B cell (primary cell): Measurements from ENCODE around the gene PDK4. TPM values are rescaled to one million over a fixed set of nuclear protein-coding genes. Genes with fewer than 3 reads are reported as not detected.
A peak's percentile ranks its signal among the peaks of the same experiment; 100 is the strongest.

Experiments
- ATAC-seq: fragments of 200-7000 bp; cut with Tn5 transposase; one replicate; pipeline ENCODE4 v1.10.0; 2021; ENCODE audit warnings: low read depth, mild to moderate bottlenecking, moderate number of reproducible peaks, moderate library complexity
- CTCF ChIA-PET: fragments of 350-600 bp; sonication (Branson Sonifier 250); formaldehyde crosslinking; loops from one replicate; lab custom pipeline; 2021; ENCODE audit warnings: antibody characterized with exemption, inconsistent platforms; lab: Charles Lee
- POLR2A ChIA-PET: fragments of 350-600 bp; sonication (Branson Sonifier 250); formaldehyde crosslinking; loops from one replicate; lab custom pipeline; 2021; ENCODE audit warnings: antibody characterized with exemption; lab: Charles Lee
- DNase-seq: peaks from one replicate; pipeline ENCODE4 v3.0.0; 2013
- H2AFZ ChIP-seq: 2 replicates; pipeline ENCODE4 v1.6.1; 2012; ENCODE audit warnings: mild to moderate bottlenecking, low read depth, low read length; ENCODE audit not compliant: insufficient read depth, poor library complexity, severe bottlenecking
- H3K27ac ChIP-seq, 2 donors: 1 replicate in 1 of 2; 2 replicates in 1 of 2; pipeline ENCODE4 v1.5.1; 2012 to 2013; ENCODE audit warnings: low read length in 2 of 2, mild to moderate bottlenecking in 2 of 2, moderate library complexity in 1 of 2
- H3K27me3 ChIP-seq, 4 experiments: fragments of 200-600 bp in 1 of 4; sonication (generic) in 1 of 4; replicated peaks in 1 of 4; 1 replicate in 2 of 4; 2 replicates in 2 of 4; pipeline versions ENCODE4 v1.6.1 to v1.7.0; 2013 to 2016; ENCODE audit warnings: low read length in 3 of 4, mild to moderate bottlenecking in 2 of 4, mixed read lengths in 1 of 4, moderate library complexity in 1 of 4; ENCODE audit not compliant: insufficient read depth in 4 of 4, control insufficient read depth in 3 of 4; ENCODE audit errors: control extremely low read depth in 1 of 4
- H3K36me3 ChIP-seq, 2 experiments: replicated peaks in 1 of 2; 1 replicate in 1 of 2; 2 replicates in 1 of 2; pipeline versions ENCODE4 v1.6.1 to v1.7.1; 2013; ENCODE audit warnings: low read length in 1 of 2; ENCODE audit not compliant: insufficient read depth in 2 of 2, control insufficient read depth in 1 of 2; ENCODE audit errors: control extremely low read depth in 1 of 2, extremely low read depth in 1 of 2
- H3K4me1 ChIP-seq, 2 donors: fragments of 200-600 bp in 1 of 2; sonication (generic) in 1 of 2; 1 replicate in 1 of 2; 2 replicates in 1 of 2; pipeline versions ENCODE4 v1.5.1 to v1.6.1; 2013 to 2017; ENCODE audit warnings: low read length in 2 of 2; ENCODE audit not compliant: control insufficient read depth in 2 of 2, insufficient read depth in 2 of 2
- H3K4me2 ChIP-seq: replicated peaks from 2 replicates; pipeline ENCODE3; 2012; ENCODE audit warnings: mild to moderate bottlenecking, low read depth, low read length; ENCODE audit not compliant: poor library complexity, severe bottlenecking
- H3K4me3 ChIP-seq, 5 experiments: fragments of 200-600 bp in 1 of 5; sonication (generic) in 1 of 5; 1 replicate in 3 of 5; 2 replicates in 2 of 5; pipeline versions ENCODE4 v1.5.1 to v1.7.0; 2011 to 2016; ENCODE audit warnings: low read length in 4 of 5, mild to moderate bottlenecking in 4 of 5, low read depth in 2 of 5, control low read depth in 1 of 5, moderate library complexity in 1 of 5; ENCODE audit not compliant: insufficient read depth in 1 of 5; ENCODE audit errors: control extremely low read depth in 1 of 5, extremely low read depth in 1 of 5
- H3K79me2 ChIP-seq: fragments of 200-600 bp; sonication (generic); one replicate; pipeline ENCODE4 v1.6.0; 2016; ENCODE audit warnings: low read length; ENCODE audit not compliant: control insufficient read depth, insufficient read depth
- H3K9ac ChIP-seq: fragments of 200-600 bp; sonication (generic); 2 replicates; pipeline ENCODE4 v1.6.1; 2017; ENCODE audit warnings: mild to moderate bottlenecking, low read length, moderate library complexity
- H3K9me3 ChIP-seq, 3 donors: one replicate each; pipeline versions ENCODE4 v1.6.1 to v1.7.1; 2013; ENCODE audit warnings: low read length in 2 of 3; ENCODE audit not compliant: control insufficient read depth in 2 of 3, insufficient read depth in 1 of 3; ENCODE audit errors: control extremely low read depth in 1 of 3
- H4K20me1 ChIP-seq: 2 replicates; pipeline ENCODE4 v1.6.0; 2012; ENCODE audit warnings: mild to moderate bottlenecking, low read length; ENCODE audit not compliant: insufficient read depth, control insufficient read depth, poor library complexity, severe bottlenecking
- H3K27ac Mint-ChIP-seq: one replicate; pipeline ENCODE4 v1.8.0; 2021; ENCODE audit warnings: mixed read lengths
- H3K27me3 Mint-ChIP-seq: one replicate; pipeline ENCODE4 v1.8.0; 2021; ENCODE audit warnings: mixed read lengths
- H3K4me1 Mint-ChIP-seq: one replicate; pipeline ENCODE4 v1.8.0; 2021; ENCODE audit warnings: mixed read lengths
- H3K4me3 Mint-ChIP-seq: one replicate; pipeline ENCODE4 v1.8.0; 2021; ENCODE audit warnings: mixed read lengths
- H3K9me3 Mint-ChIP-seq: one replicate; pipeline ENCODE4 v1.8.0; 2022; ENCODE audit warnings: mixed read lengths; ENCODE audit not compliant: insufficient read depth
- CTCF ChIP-seq: fragments of 200-600 bp; IDR thresholded peaks from one replicate; pipeline ENCODE4 v1.8.0; 2022; ENCODE audit warnings: antibody characterized with exemption, mild to moderate bottlenecking
- EZH2 ChIP-seq: IDR thresholded peaks from 2 replicates; pipeline ENCODE4 v1.6.1; 2012; ENCODE audit warnings: borderline replicate concordance, low read depth, mild to moderate bottlenecking, moderate library complexity, low read length; ENCODE audit not compliant: insufficient read depth, poor library complexity, severe bottlenecking
- WGBS: methylation state at CpG from one replicate; pipeline ENCODE4 v1.1.5; 2013; ENCODE audit warnings: missing lambda C conversion rate; ENCODE audit not compliant: insufficient coverage; 5-methylcytosine and 5-hydroxymethylcytosine counted together
- intact Hi-C: fragments of 100-400 bp; cut with micrococcal nuclease; formaldehyde crosslinking; loops from one replicate; pipeline ENCODE4 v1.10.0; 2022
- polyA plus RNA-seq: library from polyadenylated mRNA; depleted of rRNA; stranded (reverse); fragments of >200 nt; gene quantifications from 2 replicates; pipeline ENCODE4 v1.2.3, GENCODE V29; 2012
- total RNA-seq, 2 donors: library from RNA; stranded (reverse); fragments of 120-200 nt in 1 of 2; gene quantifications; 1 replicate in 1 of 2; 2 replicates in 1 of 2; pipeline versions ENCODE4 v1.2.3 to v1.2.4, GENCODE V29; 2013 to 2022

Gene PDK4
- total and polyA plus RNA-seq, 2 donors (not counting 1 experiment from before 2014, with no cell fraction given) = 0.54 to 6.8 TPM

GRCh38 chr7:95590387-95591248 lies 5.7 kb downstream of the PDK4 start:
- no peak overlapping the region for H3K27ac ChIP-seq

More at GRCh38 chr7:95590387-95591248, 5.7 kb downstream of the PDK4 start:
- ChIA-PET CTCF (no interaction called here), POLR2A (no interaction called here)
- Histone ChIP-seq H2AFZ (peak overlapping the region; percentile 29), H3K4me1 (peaks cover under 1 to 4% of the 10 kb centered on the region in 2 donors), H3K4me3 (no peak overlapping the region), H3K27me3 (no peaks in the 10 kb centered on the region), H3K4me2 (no peak overlapping the region), H3K9me3 (no peaks in the 10 kb centered on the region), H4K20me1 (no peaks in the 10 kb centered on the region), H3K9ac (no peak overlapping the region), H3K79me2 (no peaks in the 10 kb centered on the region), H3K36me3 (no peaks in the 10 kb centered on the region)
- no peak for DNase-seq
- no peak overlapping the region for H3K4me3 Mint-ChIP-seq
- H3K9me3 Mint-ChIP-seq = no peaks in the 10 kb centered on the region
- peaks cover 3% of the 10 kb centered on the region for H3K27me3 Mint-ChIP-seq
- peaks cover 17% of the 10 kb centered on the region for H3K4me1 Mint-ChIP-seq
- intact Hi-C loops = loop anchor here (5.0 kb wide), 1 partner anchor 43 kb away; no protein-coding TSS in a partner anchor
- no peak overlapping the region for H3K27ac Mint-ChIP-seq
- no peak for TF ChIP-seq CTCF
- TF ChIP-seq EZH2 = no peak
- no peak for ATAC-seq
- 80% methylated on average over 4 of the region's 5 CpGs for WGBS
